Activated CD4-positive, alpha-beta T cell treated with anti-CD3 and anti-CD28 coated beads for 4 hours (primary cell): ENCODE results near the gene TTC39B.
"Not testable (repeated sequence)": the region's sequence is repeated elsewhere in the genome, so short reads cannot be mapped to it uniquely, and the experiment has no call there.

ENCODE experiments used
- DNase-seq, 2 donors: peaks; one replicate each; pipeline ENCODE4 v3.0.0-alpha.2; 2020

TTC39B gene

DNA sequence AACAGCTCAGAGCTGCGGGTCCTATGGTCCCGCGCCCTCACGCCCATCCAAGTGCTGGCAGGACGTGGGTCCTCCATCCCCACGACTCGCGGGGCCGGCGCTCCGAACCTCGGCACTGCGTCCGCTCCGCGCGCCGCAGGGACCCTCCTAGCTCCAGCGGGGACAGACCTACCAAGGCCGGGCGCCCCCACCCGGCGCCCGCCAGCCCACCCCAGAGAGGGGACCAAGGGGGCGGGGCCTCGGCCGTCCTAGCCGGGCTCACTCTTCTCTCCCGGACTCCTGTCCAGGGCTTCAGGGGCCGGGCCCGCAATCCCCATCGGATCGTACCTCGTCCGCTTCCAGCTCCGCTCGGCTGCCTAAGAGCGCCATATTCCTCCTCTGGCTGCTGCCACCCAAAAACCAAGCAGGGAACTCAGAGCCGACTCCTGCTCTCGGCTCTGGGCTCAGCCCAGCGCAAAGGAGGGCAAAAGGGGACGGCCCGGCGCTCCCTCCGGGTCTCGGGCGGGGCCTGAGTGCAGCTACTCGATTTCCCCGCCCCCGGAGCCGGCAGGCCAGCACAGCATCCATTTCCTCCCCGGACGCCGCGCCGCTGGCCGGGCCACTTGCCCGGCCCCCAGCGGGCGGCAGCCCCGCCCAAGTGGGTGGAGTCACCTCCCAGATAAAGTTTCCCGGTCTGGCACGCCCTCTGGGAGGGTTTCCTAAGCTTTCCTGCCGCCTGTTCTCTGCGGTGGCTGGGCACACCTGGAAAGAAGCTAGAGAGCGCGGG lies at the start of gene TTC39B:
Gene TTC39B (minus strand): TSS at position 460 of the 766 bp plus-strand sequence. CDS start 91 bp downstream, at position 369.
- peak; percentile 62 to 74 for DNase-seq

GRCh38 chr9:15355669-15356068 lies 48.7 kb upstream of the TTC39B start:
- DNase-seq = no peak

GRCh38 chr9:15354713-15355112 lies 47.7 kb upstream of the TTC39B start:
- peak in 1 of 2 donors; percentile 1 for DNase-seq

GRCh38 chr9:15353892-15354291 lies 46.9 kb upstream of the TTC39B start:
- no peak for DNase-seq

GRCh38 chr9:15352306-15352705 lies 45.3 kb upstream of the TTC39B start:
- DNase-seq = no peak

- DNase-seq = peak in 1 of 2 donors; percentile 11
Observed at GRCh38 chr9:15349892-15350761, 43.1 kb upstream of the TTC39B start.

DNA sequence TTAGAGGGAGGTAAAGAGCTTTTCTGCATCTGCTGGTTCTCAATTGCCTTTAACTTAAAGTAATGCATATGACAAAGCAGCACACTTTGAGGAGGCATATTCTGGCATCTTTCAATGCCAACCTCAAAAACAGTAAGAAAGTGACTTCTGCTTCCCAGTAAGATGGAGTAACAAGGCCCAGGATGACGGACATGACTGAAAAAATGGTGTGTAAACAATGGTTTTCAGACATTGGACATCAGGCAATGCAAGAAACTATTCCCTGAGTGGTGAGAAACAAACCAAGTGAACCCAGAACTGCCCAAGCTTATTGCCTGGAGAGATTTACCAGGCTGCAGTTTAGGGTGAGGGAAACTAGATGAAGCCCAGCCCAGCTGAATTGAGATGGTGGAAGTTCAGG lies 39.8 kb upstream of the TTC39B start:
- no peak for DNase-seq

DNA sequence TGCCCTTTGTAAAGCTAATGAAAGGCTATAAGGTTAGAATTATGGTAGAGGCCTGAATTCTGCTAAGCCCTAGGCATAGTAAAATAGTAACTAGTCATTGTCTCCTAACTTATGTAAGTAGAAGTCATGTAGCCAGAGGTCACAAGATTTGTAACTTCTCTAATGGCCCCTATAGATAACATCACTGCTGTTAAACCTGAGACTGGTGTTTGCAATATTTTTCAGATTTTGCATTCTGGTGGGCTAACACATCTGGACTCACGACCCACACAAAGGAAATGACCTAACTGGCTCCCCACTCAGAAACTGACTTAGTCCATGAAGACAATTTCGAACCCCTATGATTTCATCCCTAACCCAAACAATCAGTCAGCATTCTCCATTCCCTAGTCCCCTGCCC lies 37.2 kb upstream of the TTC39B start:
- no peak for DNase-seq

- no peak for DNase-seq
Observed at GRCh38 chr9:15333376-15333881, 26.4 kb upstream of the TTC39B start.

DNA sequence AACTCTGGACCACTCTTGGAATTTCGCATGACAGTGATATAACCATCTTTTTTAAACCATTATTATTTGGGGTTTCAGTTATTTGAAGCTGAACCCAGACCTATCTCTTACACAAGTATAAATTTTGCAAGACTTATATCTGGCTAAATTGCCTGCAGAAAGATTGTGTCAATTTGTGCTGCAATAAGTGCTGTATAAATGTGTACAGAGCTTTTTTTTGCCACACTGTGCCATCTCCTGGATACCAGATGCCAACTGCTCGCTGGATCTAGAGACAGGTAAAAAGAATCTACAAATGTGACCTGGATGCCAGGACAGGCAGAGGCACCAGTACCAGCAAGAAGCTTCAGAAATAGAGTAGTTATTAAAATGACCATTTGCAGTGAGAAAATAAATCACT lies 25.9 kb upstream of the TTC39B start:
- DNase-seq = no peak

DNA sequence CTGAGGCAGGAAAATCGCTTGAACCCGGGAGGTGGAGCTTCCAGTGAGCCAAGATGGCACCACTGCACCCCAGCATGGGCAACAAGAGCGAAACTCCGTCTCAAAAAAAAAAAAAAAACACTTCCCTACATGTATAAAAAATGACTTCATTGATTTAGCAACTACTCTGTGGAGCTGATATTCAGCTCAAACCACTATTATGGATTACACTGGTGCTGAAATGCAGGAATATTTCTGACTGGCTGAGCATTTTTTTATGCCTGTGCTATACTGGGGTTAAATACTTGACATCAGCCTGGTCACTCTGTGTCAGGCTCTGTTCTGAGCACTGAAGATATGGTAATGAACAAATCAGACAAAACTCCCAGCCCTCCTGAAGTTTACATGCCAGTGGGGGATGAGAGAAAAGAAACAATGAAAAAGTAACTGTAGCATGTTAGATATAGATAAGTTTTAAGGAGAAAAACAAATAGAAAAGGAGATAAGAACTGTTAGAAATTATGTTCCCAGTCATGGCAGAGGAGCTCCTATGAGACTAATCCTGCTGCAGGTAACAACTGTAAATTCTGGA lies 22.6 kb upstream of the TTC39B start:
- no peak for DNase-seq

- no peak for DNase-seq
Observed at GRCh38 chr9:15328946-15329345, 21.9 kb upstream of the TTC39B start.

- DNase-seq = not testable (repeated sequence)
Observed at GRCh38 chr9:15322695-15323094, 15.7 kb upstream of the TTC39B start.

DNA sequence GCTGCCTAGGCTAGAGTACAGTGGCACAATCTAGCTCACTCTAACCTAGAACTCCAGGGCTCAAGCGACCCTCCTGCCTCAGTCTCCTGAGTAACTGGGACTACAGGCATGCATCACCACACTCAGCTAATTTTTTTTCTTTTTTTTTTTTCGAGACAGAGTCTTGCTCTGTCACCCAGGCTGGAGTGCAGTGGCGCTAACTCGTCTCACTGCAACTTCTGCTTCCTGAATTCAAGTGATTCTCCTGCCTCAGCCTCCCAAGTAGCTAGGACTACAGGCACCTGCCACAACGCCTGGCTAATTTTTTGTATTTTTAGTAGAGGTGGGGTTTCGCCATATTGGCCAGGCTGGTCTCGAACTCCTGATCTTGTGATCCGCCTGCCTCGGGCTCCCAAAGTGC lies 12.6 kb upstream of the TTC39B start:
- DNase-seq = not testable (repeated sequence)

GRCh38 chr9:15317836-15318235 lies 10.8 kb upstream of the TTC39B start:
- no peak for DNase-seq

DNA sequence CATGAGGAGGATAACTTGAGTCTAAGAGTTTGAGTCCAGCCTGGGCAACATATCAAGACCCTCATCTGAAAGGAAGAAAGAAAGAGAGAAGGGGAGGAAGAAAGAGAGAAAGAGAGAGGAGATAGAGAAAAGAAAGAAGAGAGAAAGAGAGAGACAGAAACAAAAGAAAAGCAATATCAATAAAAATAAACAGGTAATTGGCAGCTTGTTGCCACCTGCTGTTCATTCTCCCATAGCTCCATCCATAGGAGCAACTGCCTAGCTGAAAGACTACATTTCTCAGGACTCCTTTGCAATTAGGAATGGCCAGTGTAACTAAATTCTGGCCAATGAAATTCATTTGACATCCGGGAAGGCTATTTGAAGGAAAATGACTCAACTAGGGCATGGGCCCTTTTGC lies 4.6 kb upstream of the TTC39B start:
- no peak for DNase-seq

DNA sequence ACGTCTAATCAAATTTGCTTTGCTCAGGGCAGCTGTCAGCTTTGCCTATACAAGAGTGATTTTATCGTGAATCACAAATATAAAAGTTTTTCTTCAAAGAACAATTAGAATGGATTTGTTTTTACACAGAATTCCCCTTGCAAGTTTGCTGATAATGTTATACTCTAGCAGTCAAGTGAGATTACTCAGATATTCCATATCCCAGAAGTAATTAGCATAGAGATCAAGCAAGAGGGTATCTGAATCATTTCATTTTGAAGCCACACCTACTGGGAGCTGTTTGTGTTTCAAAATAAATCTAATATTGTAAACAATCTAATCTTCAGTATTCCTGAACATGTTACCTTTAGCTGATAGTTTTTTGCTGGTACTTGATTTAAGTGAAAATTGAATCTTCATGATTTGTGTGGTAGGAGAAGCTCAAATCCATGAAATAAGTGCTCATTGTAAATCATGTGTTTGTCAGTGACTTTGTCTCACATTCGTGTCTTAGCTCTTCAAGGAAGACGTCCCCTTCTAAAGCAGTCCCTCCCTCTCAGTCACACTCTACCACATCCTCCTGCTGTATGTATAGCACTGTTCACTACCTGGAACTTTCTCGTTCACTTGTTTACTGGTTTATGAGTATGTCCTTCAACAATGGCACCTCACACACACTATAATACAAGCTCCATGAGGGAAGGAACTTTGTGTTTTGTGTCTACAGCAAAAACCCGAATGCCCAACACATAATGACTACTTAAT lies 3.3 kb upstream of the TTC39B start:
- DNase-seq = no peak

GRCh38 chr9:15308511-15308910 lies 1.5 kb upstream of the TTC39B start:
- DNase-seq = no peak

DNA sequence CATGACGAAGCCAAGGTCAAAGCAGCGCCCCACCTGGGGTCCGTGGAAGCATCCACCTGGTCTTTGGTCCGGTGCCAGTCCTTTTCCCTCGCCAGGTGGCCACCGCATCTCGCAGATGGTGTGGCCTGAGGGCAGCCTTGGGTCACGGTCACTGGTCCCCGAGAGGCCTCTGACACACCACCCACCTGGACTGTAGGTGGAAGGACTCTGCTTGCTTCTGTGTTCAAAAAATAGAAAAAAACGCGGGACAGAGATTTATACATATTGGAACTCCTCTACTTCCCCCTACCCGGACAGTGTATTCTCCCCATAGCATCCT lies 466 bp upstream of the TTC39B start:
- DNase-seq = no peak

GRCh38 chr9:15306068-15306756 lies 804 bp downstream of the TTC39B start:
- DNase-seq = peak in 1 of 2 donors; percentile 36

DNA sequence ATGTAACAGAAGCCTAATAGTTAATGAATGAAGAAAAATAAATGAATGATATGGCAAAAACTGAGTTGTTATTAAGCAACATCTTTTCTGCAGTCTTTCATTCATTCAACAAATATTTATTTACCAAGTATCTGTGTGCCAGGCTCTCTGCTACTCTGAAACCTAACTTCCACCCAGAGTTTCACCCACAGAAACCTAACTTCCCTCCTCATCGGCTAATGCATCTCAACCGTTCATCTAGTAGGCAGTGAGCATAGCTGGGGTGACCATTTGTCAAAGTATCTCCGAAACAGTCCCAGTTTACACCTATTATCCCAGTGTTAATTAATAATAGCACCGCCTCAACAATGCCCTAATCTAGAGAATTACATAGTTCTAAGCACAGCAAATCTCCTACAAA lies 1.5 kb downstream of the TTC39B start:
- no peak for DNase-seq

DNA sequence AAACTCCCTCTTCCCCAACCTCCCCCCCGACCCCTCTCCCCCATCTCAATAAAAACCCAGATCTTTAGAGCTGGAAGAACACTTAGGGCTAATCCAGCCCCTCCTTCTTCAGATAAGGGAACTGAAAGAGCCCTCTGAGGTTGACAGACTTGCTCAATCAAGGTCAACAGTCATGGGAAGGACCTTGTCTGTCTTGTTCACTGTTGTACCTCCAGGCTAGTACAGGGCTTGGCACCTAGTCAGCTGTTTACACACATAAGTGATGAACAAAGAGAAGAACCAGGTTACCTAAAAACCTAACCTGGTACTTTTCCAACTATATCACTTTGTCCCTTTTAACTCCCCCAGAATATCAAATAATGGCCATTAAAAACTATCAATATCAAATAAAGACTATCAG lies 2.4 kb downstream of the TTC39B start:
- DNase-seq = no peak
